ENCODE results near the gene ARHGDIG. TPM values are rescaled to one million over a fixed set of nuclear protein-coding genes. Genes with fewer than 3 reads are reported as not detected.

The ARHGDIG gene
- total and polyA plus RNA-seq, 2 experiments from 2014 or later = 0.78 to 1.0 TPM

- Histone ChIP-seq H2AFZ (no peak overlapping the region), H4K20me1 (replicated peaks; ENCODE audit: insufficient read depth) (peaks cover 27% of the 10 kb centered on the region), H3F3A (replicated peaks; ENCODE audit: low read depth) (0 out of 2 replicates have a peak, but pooled peaks cover 3% of the 10 kb centered on the region), H3K27ac (ENCODE audit: low read depth) (peak overlapping the region; percentile 55; the same call in 1 of the 2 replicates), H3K4me2 (no peak overlapping the region; the same call in 1 of the 2 replicates), H3K36me3 (ENCODE audit: insufficient read depth) (no peaks in the 10 kb centered on the region), H3K4me1 (ENCODE audit: insufficient read depth) (peaks cover 4% of the 10 kb centered on the region; the same call in 1 of the 2 replicates), H3K79me2 (replicated peaks; ENCODE audit: insufficient read depth) (peaks cover 98% of the 10 kb centered on the region), H3K4me3 (no peak overlapping the region), H3K9me2 (ENCODE audit: insufficient read depth) (no peaks in the 10 kb centered on the region), H3K27me3 (ENCODE audit: insufficient read depth) (no peaks in the 10 kb centered on the region)
- Mint-ChIP-seq H3K36me3 (ENCODE audit: low read depth) (0 out of 3 replicates have a peak, but pooled peaks cover 3% of the 10 kb centered on the region), H3K27me3 (ENCODE audit: insufficient read depth, low read depth, poor library complexity) (peaks cover 5% of the 10 kb centered on the region), H3K9me3 (no peaks in the 10 kb centered on the region), H3K27ac (no peak overlapping the region), H3K4me1 (peaks cover 17% of the 10 kb centered on the region), H3K4me3 (no peak overlapping the region; the same call in 2 of the 3 replicates)
- no peak for DNase-seq (ENCODE audit: low spot score)
- ATAC-seq = no peak
- TF ChIP-seq EZH2phosphoT487 (IDR thresholded peaks at IDR 0.05; ENCODE audit: unreplicated experiment) = no peak
- TF ChIP-seq CREB1 (CRISPR knock-in tag; IDR thresholded peaks at IDR 0.05; ENCODE audit: low read depth) = no peak
- TF ChIP-seq ETS1 (IDR thresholded peaks at IDR 0.05) = no peak
- TF ChIP-seq, protein P1, sequence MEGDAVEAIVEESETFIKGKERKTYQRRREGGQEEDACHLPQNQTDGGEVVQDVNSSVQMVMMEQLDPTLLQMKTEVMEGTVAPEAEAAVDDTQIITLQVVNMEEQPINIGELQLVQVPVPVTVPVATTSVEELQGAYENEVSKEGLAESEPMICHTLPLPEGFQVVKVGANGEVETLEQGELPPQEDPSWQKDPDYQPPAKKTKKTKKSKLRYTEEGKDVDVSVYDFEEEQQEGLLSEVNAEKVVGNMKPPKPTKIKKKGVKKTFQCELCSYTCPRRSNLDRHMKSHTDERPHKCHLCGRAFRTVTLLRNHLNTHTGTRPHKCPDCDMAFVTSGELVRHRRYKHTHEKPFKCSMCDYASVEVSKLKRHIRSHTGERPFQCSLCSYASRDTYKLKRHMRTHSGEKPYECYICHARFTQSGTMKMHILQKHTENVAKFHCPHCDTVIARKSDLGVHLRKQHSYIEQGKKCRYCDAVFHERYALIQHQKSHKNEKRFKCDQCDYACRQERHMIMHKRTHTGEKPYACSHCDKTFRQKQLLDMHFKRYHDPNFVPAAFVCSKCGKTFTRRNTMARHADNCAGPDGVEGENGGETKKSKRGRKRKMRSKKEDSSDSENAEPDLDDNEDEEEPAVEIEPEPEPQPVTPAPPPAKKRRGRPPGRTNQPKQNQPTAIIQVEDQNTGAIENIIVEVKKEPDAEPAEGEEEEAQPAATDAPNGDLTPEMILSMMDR (conservative IDR thresholded peaks at IDR 0.05; ENCODE audit: low read depth in 2 of 2) = no peak
- no peak for TF ChIP-seq POLR2AphosphoS5 (IDR thresholded peaks at IDR 0.05; ENCODE audit: low read depth)
- no peak for TF ChIP-seq ZNF462 (CRISPR knock-in tag; IDR thresholded peaks at IDR 0.05)
- TF ChIP-seq, protein P2, sequence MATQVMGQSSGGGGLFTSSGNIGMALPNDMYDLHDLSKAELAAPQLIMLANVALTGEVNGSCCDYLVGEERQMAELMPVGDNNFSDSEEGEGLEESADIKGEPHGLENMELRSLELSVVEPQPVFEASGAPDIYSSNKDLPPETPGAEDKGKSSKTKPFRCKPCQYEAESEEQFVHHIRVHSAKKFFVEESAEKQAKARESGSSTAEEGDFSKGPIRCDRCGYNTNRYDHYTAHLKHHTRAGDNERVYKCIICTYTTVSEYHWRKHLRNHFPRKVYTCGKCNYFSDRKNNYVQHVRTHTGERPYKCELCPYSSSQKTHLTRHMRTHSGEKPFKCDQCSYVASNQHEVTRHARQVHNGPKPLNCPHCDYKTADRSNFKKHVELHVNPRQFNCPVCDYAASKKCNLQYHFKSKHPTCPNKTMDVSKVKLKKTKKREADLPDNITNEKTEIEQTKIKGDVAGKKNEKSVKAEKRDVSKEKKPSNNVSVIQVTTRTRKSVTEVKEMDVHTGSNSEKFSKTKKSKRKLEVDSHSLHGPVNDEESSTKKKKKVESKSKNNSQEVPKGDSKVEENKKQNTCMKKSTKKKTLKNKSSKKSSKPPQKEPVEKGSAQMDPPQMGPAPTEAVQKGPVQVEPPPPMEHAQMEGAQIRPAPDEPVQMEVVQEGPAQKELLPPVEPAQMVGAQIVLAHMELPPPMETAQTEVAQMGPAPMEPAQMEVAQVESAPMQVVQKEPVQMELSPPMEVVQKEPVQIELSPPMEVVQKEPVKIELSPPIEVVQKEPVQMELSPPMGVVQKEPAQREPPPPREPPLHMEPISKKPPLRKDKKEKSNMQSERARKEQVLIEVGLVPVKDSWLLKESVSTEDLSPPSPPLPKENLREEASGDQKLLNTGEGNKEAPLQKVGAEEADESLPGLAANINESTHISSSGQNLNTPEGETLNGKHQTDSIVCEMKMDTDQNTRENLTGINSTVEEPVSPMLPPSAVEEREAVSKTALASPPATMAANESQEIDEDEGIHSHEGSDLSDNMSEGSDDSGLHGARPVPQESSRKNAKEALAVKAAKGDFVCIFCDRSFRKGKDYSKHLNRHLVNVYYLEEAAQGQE (IDR thresholded peaks at IDR 0.05; ENCODE audit: unreplicated experiment) = no peak
Observed at GRCh38 chr16:325375-326145, 45.2 kb downstream of the ARHGDIG start.

Measured in GM23338 (cell line).